Breast epithelium (tissue), 3 donors: ENCODE measurements around the gene C1orf53.

Experiments
- POLR2A ChIP-seq: fragments of 450-650 bp; IDR thresholded peaks from one replicate; pipeline ENCODE4 v1.6.1; 2016; ENCODE audit warnings: antibody characterized with exemption, mild to moderate bottlenecking, moderate library complexity
- POLR2AphosphoS5 ChIP-seq, 3 donors: sonication (generic); formaldehyde crosslinking; IDR thresholded peaks; one replicate each; pipeline ENCODE4 v1.6.1; 2017; ENCODE audit warnings: antibody characterized with exemption in 3 of 3
- TF ChIP-seq, protein P1 (sequence below), 3 donors: fragments of 450-650 bp; IDR thresholded peaks; one replicate each; pipeline ENCODE4 v1.5.1; 2016 to 2017; ENCODE audit warnings: antibody characterized with exemption in 3 of 3, mild to moderate bottlenecking in 3 of 3, moderate library complexity in 3 of 3

DNA sequence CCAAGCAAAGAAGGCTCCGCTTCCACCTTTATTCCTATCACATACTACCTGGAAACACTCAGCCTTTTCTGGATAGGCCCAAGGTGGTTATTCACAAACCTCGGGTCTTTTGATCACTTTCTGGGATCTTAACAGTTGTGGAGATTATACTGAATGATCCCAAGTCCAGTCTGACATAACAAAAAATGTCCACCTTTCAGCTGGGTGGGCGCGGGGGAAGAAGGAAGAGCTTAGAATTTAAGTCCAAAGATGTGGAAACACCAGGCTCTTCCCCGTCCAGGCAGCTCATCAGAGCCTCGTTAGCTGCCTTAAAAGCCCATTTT is 338 bp upstream of the C1orf53 start:
- TF ChIP-seq, protein P1, sequence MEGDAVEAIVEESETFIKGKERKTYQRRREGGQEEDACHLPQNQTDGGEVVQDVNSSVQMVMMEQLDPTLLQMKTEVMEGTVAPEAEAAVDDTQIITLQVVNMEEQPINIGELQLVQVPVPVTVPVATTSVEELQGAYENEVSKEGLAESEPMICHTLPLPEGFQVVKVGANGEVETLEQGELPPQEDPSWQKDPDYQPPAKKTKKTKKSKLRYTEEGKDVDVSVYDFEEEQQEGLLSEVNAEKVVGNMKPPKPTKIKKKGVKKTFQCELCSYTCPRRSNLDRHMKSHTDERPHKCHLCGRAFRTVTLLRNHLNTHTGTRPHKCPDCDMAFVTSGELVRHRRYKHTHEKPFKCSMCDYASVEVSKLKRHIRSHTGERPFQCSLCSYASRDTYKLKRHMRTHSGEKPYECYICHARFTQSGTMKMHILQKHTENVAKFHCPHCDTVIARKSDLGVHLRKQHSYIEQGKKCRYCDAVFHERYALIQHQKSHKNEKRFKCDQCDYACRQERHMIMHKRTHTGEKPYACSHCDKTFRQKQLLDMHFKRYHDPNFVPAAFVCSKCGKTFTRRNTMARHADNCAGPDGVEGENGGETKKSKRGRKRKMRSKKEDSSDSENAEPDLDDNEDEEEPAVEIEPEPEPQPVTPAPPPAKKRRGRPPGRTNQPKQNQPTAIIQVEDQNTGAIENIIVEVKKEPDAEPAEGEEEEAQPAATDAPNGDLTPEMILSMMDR (IDR thresholded peaks at IDR 0.05): no peak
- TF ChIP-seq POLR2A (no peak), POLR2AphosphoS5 (IDR thresholded peaks at IDR 0.05) (no peak)
